Activated gamma-delta T cell (primary cell): ENCODE data around the gene C1orf87.
"Not testable (repeated sequence)": the region's sequence is repeated elsewhere in the genome, so short reads cannot be mapped to it uniquely, and the experiment has no call there.

Experiments
- DNase-seq: peaks from one replicate; lab custom pipeline; 2025; lab: John Stamatoyannopoulos, UW

The C1orf87 gene

GRCh38 chr1:59994302-59995198 is 79.0 kb downstream of the C1orf87 start:
- no peak for DNase-seq

GRCh38 chr1:59992040-59992820 is 81.3 kb downstream of the C1orf87 start:
- DNase-seq: no peak

GRCh38 chr1:59990470-59990869 is 83.1 kb downstream of the C1orf87 start:
- no peak for DNase-seq

DNA sequence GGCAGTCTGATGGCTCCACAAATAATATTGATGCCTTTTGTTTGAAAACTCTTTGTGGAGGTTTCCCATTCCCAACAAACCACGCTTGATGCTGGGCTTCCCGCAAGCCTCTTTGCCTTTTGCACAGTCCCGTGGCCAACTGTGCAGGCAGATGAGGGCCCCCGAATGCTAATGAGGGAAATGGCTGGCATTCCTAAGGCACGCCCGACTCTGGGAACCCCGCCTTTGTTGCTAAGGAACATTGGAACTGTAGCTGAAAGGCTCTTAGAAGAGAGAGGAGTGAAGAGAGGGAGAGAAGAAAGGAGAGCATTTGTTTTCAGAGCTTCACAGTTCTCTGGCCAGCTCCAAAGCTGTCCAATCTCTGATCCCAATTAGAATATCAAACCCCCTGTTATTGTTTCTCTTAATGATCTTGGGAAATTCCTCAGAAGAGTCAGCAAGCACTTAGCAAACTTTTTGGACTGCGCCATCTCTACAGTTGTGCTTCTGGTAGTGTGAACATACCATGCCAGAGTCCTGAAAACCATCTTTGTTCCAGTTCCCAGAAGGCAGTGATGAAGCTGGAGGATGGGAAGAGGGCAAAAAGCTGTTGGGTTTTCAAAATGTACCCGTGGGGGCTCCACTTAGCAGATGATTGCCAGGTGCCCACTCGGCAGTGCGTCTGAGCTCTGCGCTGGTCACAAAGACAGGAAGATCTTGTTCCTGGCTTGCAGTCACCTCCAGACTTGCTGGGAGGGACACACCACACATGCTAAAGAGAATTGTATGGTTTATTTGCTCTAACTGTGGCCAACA is 86.9 kb downstream of the C1orf87 start:
- DNase-seq: no peak

GRCh38 chr1:59985911-59986515 is 87.6 kb downstream of the C1orf87 start:
- no peak for DNase-seq

GRCh38 chr1:59979666-59980065 is 93.9 kb downstream of the C1orf87 start:
- no peak for DNase-seq

DNA sequence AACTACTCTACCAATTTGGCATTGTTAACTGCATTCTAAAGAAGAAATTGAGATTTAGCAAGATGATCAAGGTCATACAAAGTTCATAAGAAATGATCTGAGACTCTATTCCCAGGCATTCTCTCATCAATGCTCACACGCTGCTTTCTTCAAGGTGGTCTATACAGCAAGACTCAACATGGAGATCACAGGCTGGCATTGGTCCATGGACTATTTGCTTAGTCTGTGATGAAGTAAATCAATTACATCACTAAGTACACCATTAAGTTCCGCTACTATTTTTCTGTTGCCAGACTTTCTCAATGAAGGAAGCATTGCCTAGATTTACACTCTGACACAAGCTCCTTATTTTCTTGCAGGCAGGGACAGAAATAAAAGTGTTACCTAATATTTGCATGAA is 95.1 kb downstream of the C1orf87 start:
- no peak for DNase-seq

DNA sequence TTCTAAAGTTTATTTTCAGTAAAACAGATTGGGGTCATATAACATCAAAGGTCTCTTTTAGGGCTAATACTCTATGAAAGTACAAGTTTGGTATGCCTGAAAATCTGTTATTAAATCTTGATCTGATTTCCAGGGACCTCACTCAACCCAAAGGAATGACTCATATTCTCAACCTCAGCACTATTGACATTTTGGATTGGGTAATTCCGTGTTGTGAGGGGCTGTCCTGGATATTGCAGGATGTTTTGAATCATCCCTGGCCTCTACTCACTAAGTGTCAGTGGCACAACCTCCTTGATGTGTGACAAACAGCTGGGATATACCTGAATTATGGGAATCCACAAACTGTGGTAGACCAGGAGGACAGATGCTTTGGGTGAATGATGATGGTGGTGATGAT is 95.5 kb downstream of the C1orf87 start:
- DNase-seq: no peak

GRCh38 chr1:59977075-59977410 is 96.5 kb downstream of the C1orf87 start:
- no peak for DNase-seq

DNA sequence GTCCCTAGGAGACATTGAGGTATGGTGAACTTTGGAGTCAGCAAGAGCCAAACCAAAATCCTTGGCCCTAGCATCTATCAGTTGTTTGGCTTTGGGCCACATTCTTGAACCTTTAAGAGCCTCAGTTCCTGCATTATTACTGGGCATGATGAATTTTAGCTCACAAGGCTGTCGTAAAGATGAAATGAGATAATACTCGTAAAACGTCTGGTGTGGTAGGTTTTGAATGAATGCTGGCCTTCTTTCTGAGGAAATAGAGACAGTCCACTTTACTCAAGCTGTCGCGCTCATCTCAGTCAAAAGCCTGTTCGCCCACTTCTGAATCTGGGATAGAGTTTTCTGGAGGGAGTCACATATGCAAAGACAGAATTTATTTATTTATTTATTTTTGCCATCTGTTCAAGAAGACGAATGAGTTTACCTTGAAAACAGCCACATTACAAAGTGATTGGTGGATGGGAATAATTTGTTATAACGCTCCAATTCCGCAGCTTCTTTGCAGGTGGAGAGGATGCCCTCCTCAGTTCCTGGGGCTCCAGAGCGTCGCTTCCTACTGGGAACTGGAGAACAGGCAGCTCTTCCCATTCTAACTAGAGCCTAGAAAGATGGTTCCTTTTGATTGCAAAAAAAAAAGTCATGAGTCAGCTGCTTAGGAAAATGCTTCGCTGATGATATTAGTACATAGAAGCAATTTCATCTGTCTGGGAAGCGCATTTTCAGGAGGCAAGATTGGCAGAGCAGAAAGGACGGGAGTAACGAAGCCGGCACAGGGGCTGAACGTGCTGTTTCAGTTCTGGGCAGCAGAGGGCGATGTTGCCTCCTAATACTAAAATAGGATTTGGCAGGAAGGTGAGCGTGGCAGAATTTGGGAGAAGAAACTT is 97.1 kb downstream of the C1orf87 start:
- no peak for DNase-seq

GRCh38 chr1:59973719-59974118 is 99.9 kb downstream of the C1orf87 start:
- no peak for DNase-seq

GRCh38 chr1:59972216-59972927 is 101.2 kb downstream of the C1orf87 start:
- DNase-seq: no peak

DNA sequence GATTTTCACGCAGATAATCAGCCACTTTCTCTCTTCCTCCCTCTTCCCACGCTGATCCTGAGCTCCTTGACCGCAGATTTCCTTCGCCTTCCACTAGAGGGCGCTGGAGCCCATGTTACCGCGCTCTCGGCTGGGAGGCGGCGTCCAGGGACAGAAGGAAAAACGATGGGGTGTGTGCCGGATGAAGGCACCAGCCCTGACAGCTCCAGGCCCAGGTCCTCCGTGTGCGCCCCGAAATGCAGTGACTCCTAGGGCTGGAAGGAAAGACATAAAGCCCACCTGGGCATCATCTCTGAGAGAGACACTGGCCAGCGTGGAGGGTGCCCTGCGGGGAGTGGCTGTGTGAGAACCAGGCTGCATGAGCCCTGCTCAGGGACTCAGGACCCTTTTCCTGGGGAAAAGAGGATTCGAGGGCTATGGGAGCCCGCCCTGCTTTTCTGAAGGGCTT is 102.1 kb downstream of the C1orf87 start:
- DNase-seq: no peak

DNA sequence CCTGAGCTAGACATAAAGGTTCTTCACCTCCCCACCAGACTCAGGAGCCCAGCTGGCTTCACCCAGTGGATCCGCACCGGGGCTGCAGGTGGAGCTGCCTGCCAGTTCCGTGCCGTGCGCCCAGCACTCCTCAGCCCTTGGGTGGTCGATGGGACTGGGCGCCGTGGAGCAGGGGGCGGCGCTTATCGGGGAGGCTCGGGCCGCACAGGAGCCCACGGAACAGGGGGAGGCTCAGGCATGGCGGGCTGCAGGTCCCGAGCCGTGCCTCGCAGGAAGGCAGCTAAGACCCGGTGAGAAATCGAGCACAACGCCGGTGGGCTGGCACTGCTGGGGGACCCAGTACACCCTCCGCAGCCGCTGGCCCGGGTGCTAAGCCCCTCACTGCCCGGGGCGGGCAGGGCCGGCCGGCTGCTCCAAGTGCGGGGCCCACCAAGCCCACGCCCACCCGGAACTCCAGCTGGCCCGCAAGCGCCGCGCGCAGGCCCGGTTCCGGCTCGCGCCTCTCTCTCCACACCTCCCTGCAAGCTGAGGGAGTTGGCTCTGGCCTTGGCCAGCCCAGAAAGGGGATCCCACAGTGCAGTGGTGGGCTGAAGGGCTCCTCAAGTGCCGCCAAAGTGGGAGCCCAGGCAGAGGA is 103.9 kb downstream of the C1orf87 start:
- not testable (repeated sequence) for DNase-seq

- not testable (repeated sequence) for DNase-seq
Observed at GRCh38 chr1:59968746-59969145, 104.8 kb downstream of the C1orf87 start.

DNA sequence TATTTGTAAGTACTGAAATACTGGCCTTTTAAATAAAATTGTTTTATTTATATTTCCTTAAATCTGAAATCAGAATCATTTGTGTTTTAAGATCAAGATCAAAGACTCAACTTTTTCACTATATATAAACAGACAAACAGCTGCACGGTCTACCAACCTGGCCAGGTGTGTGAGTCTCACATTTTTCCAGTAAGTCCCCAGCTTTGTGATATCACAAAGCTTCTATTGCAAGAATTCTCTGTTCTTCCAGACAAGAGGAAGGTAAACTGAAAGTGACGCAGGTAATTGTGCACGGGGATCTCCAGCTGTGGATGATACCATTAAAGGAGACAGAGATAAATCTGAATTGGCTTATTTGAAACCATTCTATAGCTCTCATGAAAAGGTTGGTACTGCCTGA is 105.8 kb downstream of the C1orf87 start:
- no peak for DNase-seq

GRCh38 chr1:59967141-59967697 is 106.4 kb downstream of the C1orf87 start:
- no peak for DNase-seq

GRCh38 chr1:59952065-59952464 is 121.5 kb downstream of the C1orf87 start:
- no peak for DNase-seq

- DNase-seq: no peak
Observed at GRCh38 chr1:59949648-59950047, 123.9 kb downstream of the C1orf87 start.
